ENCODE measurements around the gene ARPIN. TPM values are rescaled to one million over a fixed set of nuclear protein-coding genes. Genes with fewer than 3 reads are reported as not detected.
"Not testable (repeated sequence)": the region's sequence is repeated elsewhere in the genome, so short reads cannot be mapped to it uniquely, and the experiment has no call there.

The ARPIN gene
- polyA plus RNA-seq, 3 donors = 9.7 to 19.3 (median 14.0) TPM

DNA sequence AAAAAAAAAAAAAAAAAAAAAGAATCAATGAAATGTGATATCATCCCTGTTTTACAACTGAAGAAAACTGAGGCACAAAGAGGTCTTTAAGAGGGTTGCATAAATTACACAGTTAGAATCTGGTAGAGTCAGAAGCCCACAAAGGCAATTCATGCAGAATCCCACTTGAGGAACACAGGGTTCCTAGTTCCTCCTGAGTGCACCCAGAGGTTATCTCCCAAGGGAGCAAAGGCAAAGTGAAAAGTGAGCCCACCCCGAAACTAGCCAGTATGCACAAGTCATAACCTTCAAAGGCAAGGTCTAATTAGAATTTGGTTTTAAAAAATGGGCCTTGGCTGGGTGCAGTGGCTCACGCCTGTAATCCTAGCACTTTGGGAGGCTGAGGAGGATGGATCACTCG lies 56.8 kb downstream of the ARPIN start:
- TF ChIP-seq, protein P1, sequence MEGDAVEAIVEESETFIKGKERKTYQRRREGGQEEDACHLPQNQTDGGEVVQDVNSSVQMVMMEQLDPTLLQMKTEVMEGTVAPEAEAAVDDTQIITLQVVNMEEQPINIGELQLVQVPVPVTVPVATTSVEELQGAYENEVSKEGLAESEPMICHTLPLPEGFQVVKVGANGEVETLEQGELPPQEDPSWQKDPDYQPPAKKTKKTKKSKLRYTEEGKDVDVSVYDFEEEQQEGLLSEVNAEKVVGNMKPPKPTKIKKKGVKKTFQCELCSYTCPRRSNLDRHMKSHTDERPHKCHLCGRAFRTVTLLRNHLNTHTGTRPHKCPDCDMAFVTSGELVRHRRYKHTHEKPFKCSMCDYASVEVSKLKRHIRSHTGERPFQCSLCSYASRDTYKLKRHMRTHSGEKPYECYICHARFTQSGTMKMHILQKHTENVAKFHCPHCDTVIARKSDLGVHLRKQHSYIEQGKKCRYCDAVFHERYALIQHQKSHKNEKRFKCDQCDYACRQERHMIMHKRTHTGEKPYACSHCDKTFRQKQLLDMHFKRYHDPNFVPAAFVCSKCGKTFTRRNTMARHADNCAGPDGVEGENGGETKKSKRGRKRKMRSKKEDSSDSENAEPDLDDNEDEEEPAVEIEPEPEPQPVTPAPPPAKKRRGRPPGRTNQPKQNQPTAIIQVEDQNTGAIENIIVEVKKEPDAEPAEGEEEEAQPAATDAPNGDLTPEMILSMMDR (IDR thresholded peaks at IDR 0.05) = no peak
- no peak for DNase-seq
- no peaks in the 10 kb centered on the region for H3K27me3 Mint-ChIP-seq (ENCODE audit: low read depth in 3 of 3)
- Histone ChIP-seq H3K9me3 (replicated peaks in 1 of 2; ENCODE audit: control insufficient read depth in 1 of 2, insufficient read depth in 1 of 2, low read length in 2 of 2) (no peaks in the 10 kb centered on the region), H2AFZ (ENCODE audit: insufficient read depth, low read depth, low read length, poor library complexity, severe bottlenecking) (no peak overlapping the region), H3K4me3 (replicated peaks in 1 of 3; ENCODE audit: low read depth in 2 of 3, low read length in 3 of 3) (no peak overlapping the region), H3K4me1 (ENCODE audit: control insufficient read depth in 1 of 2, insufficient read depth in 2 of 2, low read length in 2 of 2) (peaks cover 19 to 23% of the 10 kb centered on the region in 2 donors), H3K9ac (ENCODE audit: insufficient read depth, low read length, poor library complexity, severe bottlenecking) (no peak overlapping the region), H3K27me3 (ENCODE audit: control insufficient read depth in 2 of 2, insufficient read depth in 2 of 2, low read length in 2 of 2) (no peaks in the 10 kb centered on the region), H3K4me2 (replicated peaks; ENCODE audit: extremely low read depth, low read length, poor library complexity, severe bottlenecking) (no peak overlapping the region), H3K27ac (ENCODE audit: low read depth in 1 of 2, low read length in 2 of 2) (no peak overlapping the region), H3K79me2 (ENCODE audit: insufficient read depth, low read length) (no peaks in the 10 kb centered on the region), H3K36me3 (replicated peaks in 1 of 2; ENCODE audit: control insufficient read depth in 1 of 2, insufficient read depth in 2 of 2, low read length in 2 of 2) (peaks cover 37 to 59% of the 10 kb centered on the region in 2 donors), H4K20me1 (ENCODE audit: insufficient read depth, low read length) (peaks cover 12% of the 10 kb centered on the region)
- intact Hi-C loops (cut with micrococcal nuclease) = no loop called here
- H3K4me3 Mint-ChIP-seq = no peak overlapping the region
- H3K9me3 Mint-ChIP-seq = peaks cover 0 to 2% (median 0%) of the 10 kb centered on the region in 7 donors
- H3K36me3 Mint-ChIP-seq = peaks cover 39 to 44% of the 10 kb centered on the region in 2 donors
- H3K27ac Mint-ChIP-seq = peak overlapping the region in 2 of 7 donors; percentile 15 to 65
- no CpG with 5 or more reads among the region's 3 CpGs for WGBS (ENCODE audit: insufficient coverage)
- peaks cover 23% of the 10 kb centered on the region for H3K4me1 Mint-ChIP-seq

DNA sequence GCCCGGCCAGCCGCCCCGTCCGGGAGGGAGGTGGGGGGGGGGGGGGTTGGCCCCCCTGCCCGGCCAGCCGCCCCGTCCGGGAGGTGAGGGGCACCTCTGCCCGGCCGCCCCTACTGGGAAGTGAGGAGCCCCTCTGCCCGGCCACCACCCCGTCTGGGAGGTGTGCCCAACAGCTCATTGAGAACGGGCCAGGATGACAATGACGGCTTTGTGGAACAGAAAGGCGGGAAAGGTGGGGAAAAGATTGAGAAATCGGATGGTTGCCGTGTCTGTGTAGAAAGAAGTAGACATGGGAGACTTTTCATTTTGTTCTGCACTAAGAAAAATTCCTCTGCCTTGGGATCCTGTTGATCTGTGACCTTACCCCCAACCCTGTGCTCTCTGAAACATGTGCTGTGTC lies 57.9 kb downstream of the ARPIN start:
- Mint-ChIP-seq H3K27ac (peak overlapping the region in 2 of 7 donors; percentile 42 to 73), H3K4me1 (peaks cover 34% of the 10 kb centered on the region), H3K36me3 (peaks cover 42 to 51% of the 10 kb centered on the region in 2 donors)
- Histone ChIP-seq H3K4me1 (ENCODE audit: control insufficient read depth in 1 of 2, insufficient read depth in 2 of 2, low read length in 2 of 2) (peaks cover 30 to 34% of the 10 kb centered on the region in 2 donors), H3K36me3 (replicated peaks in 1 of 2; ENCODE audit: control insufficient read depth in 1 of 2, insufficient read depth in 2 of 2, low read length in 2 of 2) (peaks cover 26 to 48% of the 10 kb centered on the region in 2 donors)
- not testable (repeated sequence) for H3K79me2 ChIP-seq (ENCODE audit: insufficient read depth, low read length); H3K27ac ChIP-seq (ENCODE audit: low read depth in 1 of 2, low read length in 2 of 2); H3K27me3 ChIP-seq (ENCODE audit: control insufficient read depth in 2 of 2, insufficient read depth in 2 of 2, low read length in 2 of 2); H4K20me1 ChIP-seq (ENCODE audit: insufficient read depth, low read length); H3K9ac ChIP-seq (ENCODE audit: insufficient read depth, low read length, poor library complexity, severe bottlenecking); H2AFZ ChIP-seq (ENCODE audit: insufficient read depth, low read depth, low read length, poor library complexity, severe bottlenecking); H3K9me3 Mint-ChIP-seq; H3K27me3 Mint-ChIP-seq (ENCODE audit: low read depth in 3 of 3); DNase-seq; H3K4me3 Mint-ChIP-seq; H3K4me3 ChIP-seq (replicated peaks in 1 of 3; ENCODE audit: low read depth in 2 of 3, low read length in 3 of 3); H3K9me3 ChIP-seq (replicated peaks in 1 of 2; ENCODE audit: control insufficient read depth in 1 of 2, insufficient read depth in 1 of 2, low read length in 2 of 2); H3K4me2 ChIP-seq (replicated peaks; ENCODE audit: extremely low read depth, low read length, poor library complexity, severe bottlenecking)
- 92% methylated on average over 3 of the region's 17 CpGs for whole genome bisulfite sequencing (ENCODE audit: insufficient coverage)
- intact Hi-C loops (cut with micrococcal nuclease) = loop anchor here in 1 of 2 donors (5.0 kb wide), 1 partner anchor 43 kb away; the partner anchor contains the start of gene ANPEP

All from CD14-positive monocyte (primary cell).